Osteocyte (in vitro differentiated cells): ENCODE data around the gene SYT2. TPM values are rescaled to one million over a fixed set of nuclear protein-coding genes. Genes with fewer than 3 reads are reported as not detected.

ENCODE experiments used
- DNase-seq: peaks from one replicate; pipeline ENCODE4 v3.0.0; 2021; ENCODE audit warnings: mixed read lengths; ENCODE audit not compliant: unreplicated experiment; ENCODE audit errors: extremely low spot score
- H3K27ac Mint-ChIP-seq: one replicate; pipeline ENCODE4 v1.8.0; 2021; ENCODE audit warnings: mild to moderate bottlenecking, mixed read lengths; ENCODE audit not compliant: unreplicated experiment
- H3K27me3 Mint-ChIP-seq: one replicate; pipeline ENCODE4 v1.8.0; 2021; ENCODE audit warnings: mixed read lengths; ENCODE audit not compliant: unreplicated experiment
- H3K36me3 Mint-ChIP-seq: one replicate; pipeline ENCODE4 v1.8.0; 2021; ENCODE audit warnings: mixed read lengths; ENCODE audit not compliant: unreplicated experiment
- H3K4me1 Mint-ChIP-seq: one replicate; pipeline ENCODE4 v1.8.0; 2021; ENCODE audit warnings: mixed read lengths; ENCODE audit not compliant: unreplicated experiment
- H3K4me3 Mint-ChIP-seq: one replicate; pipeline ENCODE4 v1.8.0; 2021; ENCODE audit warnings: mild to moderate bottlenecking, moderate library complexity, mixed read lengths; ENCODE audit not compliant: unreplicated experiment
- H3K9me3 Mint-ChIP-seq: one replicate; pipeline ENCODE4 v1.8.0; 2021; ENCODE audit warnings: mixed read lengths; ENCODE audit not compliant: unreplicated experiment
- CTCF ChIP-seq: fragments of 200-600 bp; sonication (generic); IDR thresholded peaks from 2 replicates; pipeline ENCODE4 v1.5.0; 2021; ENCODE audit warnings: antibody characterized with exemption, mild to moderate bottlenecking, moderate library complexity
- total RNA-seq: library from RNA; stranded (reverse); gene quantifications from 2 replicates; pipeline ENCODE4 v1.2.1, GENCODE V29; 2021

Gene SYT2
- total RNA-seq, 1 donor from 2014 or later, result not detected

DNA sequence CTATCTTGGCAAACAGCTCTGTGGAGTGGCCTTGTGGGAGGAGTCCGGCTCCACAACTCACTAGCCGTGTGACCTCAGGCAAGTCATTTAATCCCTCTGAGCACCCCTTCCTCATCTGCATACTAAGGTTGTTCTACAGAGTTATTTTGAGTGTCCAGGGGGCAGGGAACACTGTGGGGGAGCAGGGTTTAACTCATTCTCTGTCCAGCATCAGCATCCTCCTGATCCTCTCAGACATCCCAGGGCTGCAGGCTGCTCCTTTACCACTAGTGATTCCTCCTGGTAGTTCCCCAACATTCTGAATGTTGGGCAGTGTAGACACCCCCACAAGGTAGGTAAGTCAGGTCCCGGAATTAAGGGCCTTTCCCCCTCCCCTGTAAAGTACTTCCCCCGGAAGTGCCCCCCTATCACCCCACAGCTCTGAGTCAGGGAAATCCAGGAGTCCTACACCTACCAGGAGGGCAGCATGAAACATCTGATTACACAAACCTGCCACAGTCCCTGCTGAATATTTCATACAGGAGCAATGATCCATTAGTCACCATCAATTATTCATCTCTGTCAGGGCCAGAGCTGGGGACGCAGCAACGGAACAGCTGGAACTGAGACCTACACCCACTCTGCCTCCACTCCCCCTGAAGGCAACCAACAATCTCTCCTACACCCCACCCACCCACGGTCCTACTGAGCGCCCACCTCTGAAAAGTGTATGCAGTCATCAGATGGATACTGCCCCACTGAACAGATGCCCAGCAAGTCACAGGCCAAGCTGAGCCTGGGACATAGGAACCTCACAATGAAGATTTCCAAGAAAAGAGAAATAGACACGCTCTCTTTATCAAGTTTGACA, 20.5 kb downstream of the SYT2 start:
- Mint-ChIP-seq H3K36me3 (no peaks in the 10 kb centered on the region), H3K9me3 (no peaks in the 10 kb centered on the region), H3K4me1 (no peaks in the 10 kb centered on the region), H3K27me3 (peaks cover 47% of the 10 kb centered on the region), H3K27ac (no peak overlapping the region), H3K4me3 (no peak overlapping the region)
- no peak for DNase-seq
- TF ChIP-seq CTCF, result no peak

- no peak for TF ChIP-seq CTCF
- Mint-ChIP-seq H3K27me3 (peaks cover 52% of the 10 kb centered on the region), H3K36me3 (no peaks in the 10 kb centered on the region), H3K4me3 (no peak overlapping the region), H3K4me1 (no peaks in the 10 kb centered on the region), H3K9me3 (no peaks in the 10 kb centered on the region), H3K27ac (no peak overlapping the region)
- no peak for DNase-seq
Measured at GRCh38 chr1:202689082-202689481, 21.2 kb downstream of the SYT2 start.

DNA sequence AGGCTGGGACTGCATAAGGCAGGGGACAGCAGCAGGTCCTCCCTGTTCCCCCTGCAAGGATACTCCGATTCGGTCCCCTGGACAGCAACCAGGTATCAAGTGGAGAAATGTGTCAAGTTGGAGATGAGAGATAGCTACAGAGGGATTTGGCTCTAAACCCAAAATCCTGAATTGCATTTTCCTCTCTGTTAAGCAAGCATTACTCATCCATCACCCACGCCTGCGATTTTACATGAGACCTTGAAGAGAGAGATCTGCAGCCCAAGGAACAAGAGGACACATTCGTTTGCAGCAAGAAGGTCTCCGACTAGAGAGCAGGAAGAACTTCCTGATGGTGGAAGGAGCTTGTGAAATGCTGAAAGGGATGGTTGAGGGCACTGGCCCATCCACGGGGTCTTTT, 21.9 kb downstream of the SYT2 start:
- Mint-ChIP-seq H3K4me3 (no peak overlapping the region), H3K27me3 (peaks cover 53% of the 10 kb centered on the region), H3K9me3 (no peaks in the 10 kb centered on the region), H3K36me3 (no peaks in the 10 kb centered on the region), H3K4me1 (no peaks in the 10 kb centered on the region), H3K27ac (no peak overlapping the region)
- DNase-seq, result no peak
- TF ChIP-seq CTCF, result no peak

GRCh38 chr1:202687798-202688197, 22.5 kb downstream of the SYT2 start:
- Mint-ChIP-seq H3K36me3 (no peaks in the 10 kb centered on the region), H3K27ac (no peak overlapping the region), H3K4me3 (no peak overlapping the region), H3K27me3 (peaks cover 54% of the 10 kb centered on the region), H3K4me1 (no peaks in the 10 kb centered on the region), H3K9me3 (no peaks in the 10 kb centered on the region)
- DNase-seq, result no peak
- TF ChIP-seq CTCF, result no peak

DNA sequence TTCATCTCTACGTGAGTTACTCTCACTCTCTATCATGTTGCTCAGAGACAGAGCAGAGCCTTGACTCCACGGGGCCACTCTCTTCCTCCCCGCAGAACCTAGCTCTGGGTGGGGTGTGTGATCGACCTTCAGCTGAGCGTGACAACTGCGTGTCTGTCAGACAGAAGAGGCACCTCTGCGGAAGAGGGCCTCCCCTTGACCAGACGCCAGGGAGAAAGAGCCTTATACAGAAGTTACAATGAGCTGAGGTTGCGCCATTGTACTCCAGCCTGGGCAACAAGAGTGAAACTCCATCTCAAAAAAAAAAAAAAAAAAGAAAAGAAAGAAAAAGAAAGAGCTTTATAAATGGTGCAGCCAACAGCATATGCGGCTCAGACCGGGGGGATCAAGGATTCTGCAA, 22.9 kb downstream of the SYT2 start:
- Mint-ChIP-seq H3K27ac (no peak overlapping the region), H3K9me3 (no peaks in the 10 kb centered on the region), H3K4me3 (no peak overlapping the region), H3K27me3 (peaks cover 58% of the 10 kb centered on the region), H3K4me1 (no peaks in the 10 kb centered on the region), H3K36me3 (no peaks in the 10 kb centered on the region)
- no peak for DNase-seq
- no peak for TF ChIP-seq CTCF
